ENCODE measurements around the gene KLHDC9. TPM values are rescaled to one million over a fixed set of nuclear protein-coding genes. Genes with fewer than 3 reads are reported as not detected.

KLHDC9 gene, protein sequence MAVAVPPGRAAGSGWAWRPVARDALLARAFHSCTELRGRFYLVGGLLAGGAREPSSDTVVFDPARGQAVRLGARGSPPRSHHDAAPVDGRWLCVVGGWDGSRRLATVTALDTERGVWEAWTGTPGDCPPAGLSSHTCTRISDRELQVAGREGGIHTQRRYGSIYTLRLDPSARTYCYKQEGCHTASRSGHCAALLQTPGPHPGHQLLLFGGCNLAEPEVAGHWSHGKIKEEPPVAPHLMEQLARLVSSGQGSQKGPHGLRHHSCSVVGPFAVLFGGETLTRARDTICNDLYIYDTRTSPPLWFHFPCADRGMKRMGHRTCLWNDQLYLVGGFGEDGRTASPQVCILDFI
- polyA plus RNA-seq (2011; rRNA removed) (1.1 and 1.6 TPM in 2 replicates), polyA minus RNA-seq (2011; rRNA and poly(A)+ RNA removed) (not detected in 2 replicates)

DNA sequence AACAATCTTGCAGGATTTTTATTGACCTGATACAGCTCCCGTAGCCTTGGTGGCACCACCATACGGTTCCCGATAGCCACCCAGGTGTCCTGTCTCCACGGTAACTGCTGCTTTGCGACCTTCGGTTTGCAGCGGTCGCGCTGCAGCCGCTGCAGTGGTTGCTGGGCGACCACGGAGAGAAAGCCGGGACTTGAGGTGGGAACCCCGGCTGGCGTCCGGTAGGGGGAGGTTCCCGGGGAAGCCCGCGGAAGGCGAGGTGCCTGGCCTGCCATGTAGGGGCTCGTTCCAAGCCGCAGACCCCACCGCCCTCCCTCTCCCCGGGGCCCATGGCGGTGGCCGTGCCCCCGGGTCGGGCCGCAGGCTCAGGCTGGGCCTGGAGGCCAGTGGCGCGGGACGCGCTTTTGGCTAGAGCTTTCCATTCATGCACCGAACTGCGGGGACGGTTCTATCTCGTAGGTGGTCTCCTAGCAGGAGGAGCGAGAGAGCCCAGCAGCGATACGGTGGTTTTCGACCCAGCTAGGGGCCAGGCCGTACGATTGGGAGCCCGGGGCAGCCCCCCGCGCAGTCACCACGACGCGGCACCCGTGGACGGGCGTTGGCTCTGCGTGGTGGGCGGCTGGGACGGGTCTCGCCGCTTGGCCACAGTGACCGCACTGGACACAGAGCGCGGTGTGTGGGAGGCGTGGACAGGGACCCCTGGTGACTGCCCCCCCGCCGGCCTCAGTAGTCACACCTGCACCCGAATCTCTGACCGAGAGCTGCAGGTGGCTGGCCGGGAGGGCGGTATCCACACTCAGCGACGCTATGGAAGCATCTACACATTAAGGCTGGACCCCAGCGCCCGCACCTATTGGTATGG lies at the start of gene KLHDC9:
Gene KLHDC9 (plus strand): TSS at position 152 of the 859 bp plus-strand sequence. CDS start 175 bp downstream, at position 327.
- Histone ChIP-seq H3K27ac (ENCODE audit: low read depth, low read length) (peak within 1 kb of the TSS; percentile 11), H3K27me3 (ENCODE audit: control insufficient read depth, insufficient read depth, low read length) (peaks cover 2% of the 10 kb centered on the region), H3K4me3 (ENCODE audit: low read depth, low read length) (peak within 1 kb of the TSS; percentile 52), H3K9me3 (ENCODE audit: control insufficient read depth, insufficient read depth, low read length) (no peaks in the 10 kb centered on the region)
- TF ChIP-seq, protein P1, sequence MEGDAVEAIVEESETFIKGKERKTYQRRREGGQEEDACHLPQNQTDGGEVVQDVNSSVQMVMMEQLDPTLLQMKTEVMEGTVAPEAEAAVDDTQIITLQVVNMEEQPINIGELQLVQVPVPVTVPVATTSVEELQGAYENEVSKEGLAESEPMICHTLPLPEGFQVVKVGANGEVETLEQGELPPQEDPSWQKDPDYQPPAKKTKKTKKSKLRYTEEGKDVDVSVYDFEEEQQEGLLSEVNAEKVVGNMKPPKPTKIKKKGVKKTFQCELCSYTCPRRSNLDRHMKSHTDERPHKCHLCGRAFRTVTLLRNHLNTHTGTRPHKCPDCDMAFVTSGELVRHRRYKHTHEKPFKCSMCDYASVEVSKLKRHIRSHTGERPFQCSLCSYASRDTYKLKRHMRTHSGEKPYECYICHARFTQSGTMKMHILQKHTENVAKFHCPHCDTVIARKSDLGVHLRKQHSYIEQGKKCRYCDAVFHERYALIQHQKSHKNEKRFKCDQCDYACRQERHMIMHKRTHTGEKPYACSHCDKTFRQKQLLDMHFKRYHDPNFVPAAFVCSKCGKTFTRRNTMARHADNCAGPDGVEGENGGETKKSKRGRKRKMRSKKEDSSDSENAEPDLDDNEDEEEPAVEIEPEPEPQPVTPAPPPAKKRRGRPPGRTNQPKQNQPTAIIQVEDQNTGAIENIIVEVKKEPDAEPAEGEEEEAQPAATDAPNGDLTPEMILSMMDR (IDR thresholded peaks at IDR 0.05; ENCODE audit: low read depth, low read length) = no peak; the same call in 1 of the 2 replicates
- no peak for DNase-seq (ENCODE audit: low read depth, low spot score)
- ChIA-PET CTCF (interaction anchor here (0.6 to 5.6 kb wide), 21 partner anchors 10 to 929 kb away, joined by 3 to 80 read pairs (median 6); partner anchors contain the start of genes ARHGAP30, F11R, PPOX and USF1), POLR2A (interaction anchor here (0.6 to 1.5 kb wide), 6 partner anchors 9 to 101 kb away, joined by 3 to 7 read pairs (median 4); partner anchors contain the start of genes DEDD, NECTIN4 and USF1)

DNA sequence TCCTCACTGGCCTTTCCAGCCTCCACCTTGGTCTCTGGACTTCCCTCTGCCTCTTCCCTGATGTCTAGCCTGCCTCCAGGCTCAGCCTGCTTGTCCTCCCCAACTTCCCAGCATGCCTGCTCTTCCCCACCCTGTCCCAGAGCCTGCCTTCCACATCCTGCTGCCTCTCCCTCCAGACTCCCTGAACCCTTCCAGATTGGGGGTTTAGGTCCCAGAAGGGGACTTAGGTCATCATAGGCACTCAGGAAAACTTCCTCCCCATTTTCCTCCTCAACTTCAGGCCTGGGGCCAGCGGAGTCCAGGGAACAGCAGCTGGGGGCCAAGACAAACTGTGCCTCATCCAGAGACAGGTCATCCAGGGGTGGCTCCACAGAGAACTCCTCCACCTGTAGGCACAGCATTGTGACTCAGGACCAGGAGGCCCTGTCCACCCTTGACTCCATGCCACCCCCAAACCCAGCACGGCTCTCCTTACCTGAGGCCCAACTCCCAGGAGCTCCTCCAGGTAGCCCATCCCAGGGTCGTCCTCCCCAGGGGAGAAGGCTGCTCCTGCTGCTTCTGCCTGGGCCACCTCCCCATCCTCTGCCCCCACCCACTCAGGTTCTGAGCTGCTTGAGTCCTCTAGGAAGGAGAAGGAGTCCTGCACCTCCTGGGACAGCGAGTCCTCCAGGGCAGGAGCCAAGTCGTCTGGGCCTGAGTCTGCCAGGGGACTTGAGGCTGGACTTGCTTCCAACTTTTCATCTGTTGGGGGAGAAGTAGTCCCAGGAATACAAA lies 49.0 kb upstream of the KLHDC9 start:
- TF ChIP-seq, protein P1 (IDR thresholded peaks at IDR 0.05; ENCODE audit: low read depth, low read length) = no peak
- H3K9me3 ChIP-seq (ENCODE audit: control insufficient read depth, insufficient read depth, low read length) = peaks cover 20% of the 10 kb centered on the region
- ChIA-PET CTCF (interaction anchor here (2.3 kb wide), 1 partner anchor 51 kb away, joined by 10 read pairs; no protein-coding TSS in a partner anchor), POLR2A (no interaction called here)
- DNase-seq (ENCODE audit: low read depth, low spot score) = no peak
- H3K27ac ChIP-seq (ENCODE audit: low read depth, low read length) = no peak overlapping the region
- no peaks in the 10 kb centered on the region for H3K27me3 ChIP-seq (ENCODE audit: control insufficient read depth, insufficient read depth, low read length)
- no peak overlapping the region for H3K4me3 ChIP-seq (ENCODE audit: low read depth, low read length)

DNA sequence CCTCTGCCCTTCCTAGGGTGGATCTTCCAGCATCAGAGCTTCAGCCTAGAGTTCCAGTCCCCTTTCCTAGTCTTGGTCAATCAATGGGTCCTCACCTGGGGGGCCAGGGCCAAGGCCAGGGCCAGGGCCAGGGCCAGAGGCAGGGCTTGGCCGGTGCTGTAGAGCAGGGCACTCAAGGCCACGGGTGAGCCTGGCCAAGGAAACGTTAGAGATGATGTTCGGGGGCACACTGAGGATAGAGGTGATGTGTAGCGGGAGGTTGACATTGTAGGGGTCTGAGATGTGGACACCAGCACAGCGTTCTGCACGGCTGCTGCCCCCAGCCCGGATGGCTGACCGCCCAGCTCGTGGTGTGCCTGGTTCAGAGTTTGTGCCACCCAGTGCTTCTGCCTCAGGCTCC lies 46.9 kb upstream of the KLHDC9 start:
- peaks cover 20% of the 10 kb centered on the region for H3K9me3 ChIP-seq (ENCODE audit: control insufficient read depth, insufficient read depth, low read length)
- H3K27ac ChIP-seq (ENCODE audit: low read depth, low read length) = no peak overlapping the region
- no peak for DNase-seq (ENCODE audit: low read depth, low spot score)
- POLR2A ChIA-PET = interaction anchor here (0.7 kb wide), 1 partner anchor 63 kb away, joined by 4 read pairs; no protein-coding TSS in a partner anchor
- H3K27me3 ChIP-seq (ENCODE audit: control insufficient read depth, insufficient read depth, low read length) = no peaks in the 10 kb centered on the region
- no peak overlapping the region for H3K4me3 ChIP-seq (ENCODE audit: low read depth, low read length)
- CTCF ChIA-PET = interaction anchor here (1.0 kb wide), 1 partner anchor 45 kb away, joined by 3 read pairs; no protein-coding TSS in a partner anchor
- TF ChIP-seq, protein P1 (IDR thresholded peaks at IDR 0.05; ENCODE audit: low read depth, low read length) = no peak

DNA sequence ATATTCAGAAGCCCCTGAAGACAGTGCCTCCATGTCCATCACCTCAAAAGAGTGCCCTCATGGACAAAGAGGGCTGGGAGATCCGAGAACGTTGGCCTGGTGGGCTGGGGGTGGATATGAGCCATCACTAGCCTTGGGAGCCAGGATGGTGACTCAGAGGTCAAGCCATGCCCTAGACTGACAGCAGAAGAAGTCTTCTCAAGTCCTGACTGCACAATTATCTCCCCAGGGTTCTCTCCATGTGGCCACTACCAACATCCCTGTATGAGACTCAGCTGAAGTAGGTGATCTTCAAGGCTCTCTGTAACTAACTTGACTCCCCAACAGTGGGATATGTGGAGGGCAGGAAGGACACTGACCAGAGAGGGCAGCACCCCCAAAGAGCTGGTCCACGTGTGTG lies 45.3 kb upstream of the KLHDC9 start:
- Histone ChIP-seq H3K27me3 (ENCODE audit: control insufficient read depth, insufficient read depth, low read length) (no peaks in the 10 kb centered on the region), H3K27ac (ENCODE audit: low read depth, low read length) (no peak overlapping the region), H3K4me3 (ENCODE audit: low read depth, low read length) (no peak overlapping the region), H3K9me3 (ENCODE audit: control insufficient read depth, insufficient read depth, low read length) (peaks cover 16% of the 10 kb centered on the region)
- ChIA-PET CTCF (no interaction called here), POLR2A (no interaction called here)
- no peak for DNase-seq (ENCODE audit: low read depth, low spot score)
- TF ChIP-seq, protein P1 (IDR thresholded peaks at IDR 0.05; ENCODE audit: low read depth, low read length) = no peak
